Measurements from ENCODE around the gene POLR2I. TPM values are rescaled to one million over a fixed set of nuclear protein-coding genes. Genes with fewer than 3 reads are reported as not detected.

Gene POLR2I
- total RNA-seq, 1 experiment from 2014 or later: 250 TPM

GRCh38 chr19:36097036-36097435, 17.6 kb downstream of the POLR2I start:
- ChIA-PET CTCF (no interaction called here), POLR2A (ENCODE audit: unreplicated experiment) (no interaction called here)
- BruUV-seq (replicated peaks): no TSS peak
- ATAC-seq (no peak), DNase-seq (no peak)
- H3K4me2 ChIP-seq (ENCODE audit: low read length): no peak overlapping the region
- no peak for TF ChIP-seq EZH2 (IDR thresholded peaks at IDR 0.05; ENCODE audit: low read length, unreplicated experiment)
- TF ChIP-seq CTCF (conservative IDR thresholded peaks at IDR 0.05; ENCODE audit: low read depth, low read length): no peak
- no peak for TF ChIP-seq EZH2phosphoT487 (IDR thresholded peaks at IDR 0.05; ENCODE audit: borderline replicate concordance, low read length)
- H3K9me2 ChIP-seq (replicated peaks; ENCODE audit: low read length): no peaks in the 10 kb centered on the region
- no peaks in the 10 kb centered on the region for H3F3A ChIP-seq (ENCODE audit: low read length, unreplicated experiment)
- H4K20me1 ChIP-seq (ENCODE audit: low read length): no peaks in the 10 kb centered on the region
- no peak overlapping the region for H2AFZ ChIP-seq (ENCODE audit: low read length)
- no peaks in the 10 kb centered on the region for H3K79me2 ChIP-seq (ENCODE audit: low read length)
- no peak overlapping the region for H3K4me3 ChIP-seq (ENCODE audit: low read length)
- no peak overlapping the region for H3K27ac ChIP-seq (ENCODE audit: low read length)
- H3K4me1 ChIP-seq (ENCODE audit: insufficient read depth, low read length): no peaks in the 10 kb centered on the region
- H3K9ac ChIP-seq (ENCODE audit: low read length): no peak overlapping the region
- no peaks in the 10 kb centered on the region for H3K9me3 ChIP-seq (ENCODE audit: low read length)
- intact Hi-C loops (cut with micrococcal nuclease): no loop called here
- no peaks in the 10 kb centered on the region; the same call in none of the 2 replicates for H3K36me3 ChIP-seq (ENCODE audit: low read depth, low read length)
- no peaks in the 10 kb centered on the region for H3K27me3 ChIP-seq (ENCODE audit: low read length)

- ChIA-PET POLR2A (ENCODE audit: unreplicated experiment) (interaction anchor here (0.6 kb wide), 1 partner anchor 21 kb away, joined by 3 read pairs; the partner anchor contains the start of gene POLR2I), CTCF (no interaction called here)
- H3K36me3 ChIP-seq (ENCODE audit: low read depth, low read length): no peaks in the 10 kb centered on the region; the same call in none of the 2 replicates
- H3K4me1 ChIP-seq (ENCODE audit: insufficient read depth, low read length): no peaks in the 10 kb centered on the region
- no peaks in the 10 kb centered on the region for H3F3A ChIP-seq (ENCODE audit: low read length, unreplicated experiment)
- H3K9ac ChIP-seq (ENCODE audit: low read length): no peak overlapping the region
- no peak overlapping the region for H3K4me2 ChIP-seq (ENCODE audit: low read length)
- intact Hi-C loops (cut with micrococcal nuclease): no loop called here
- H3K4me3 ChIP-seq (ENCODE audit: low read length): no peak overlapping the region
- DNase-seq (no peak), ATAC-seq (no peak)
- H3K79me2 ChIP-seq (ENCODE audit: low read length): no peaks in the 10 kb centered on the region
- TF ChIP-seq EZH2phosphoT487 (IDR thresholded peaks at IDR 0.05; ENCODE audit: borderline replicate concordance, low read length): no peak
- TF ChIP-seq EZH2 (IDR thresholded peaks at IDR 0.05; ENCODE audit: low read length, unreplicated experiment): no peak
- TF ChIP-seq CTCF (conservative IDR thresholded peaks at IDR 0.05; ENCODE audit: low read depth, low read length): no peak
- no peaks in the 10 kb centered on the region for H3K27me3 ChIP-seq (ENCODE audit: low read length)
- H4K20me1 ChIP-seq (ENCODE audit: low read length): no peaks in the 10 kb centered on the region
- H3K9me3 ChIP-seq (ENCODE audit: low read length): no peaks in the 10 kb centered on the region
- BruUV-seq (replicated peaks): no TSS peak
- H3K9me2 ChIP-seq (replicated peaks; ENCODE audit: low read length): no peaks in the 10 kb centered on the region
- H2AFZ ChIP-seq (ENCODE audit: low read length): no peak overlapping the region
- H3K27ac ChIP-seq (ENCODE audit: low read length): no peak overlapping the region
These were observed 21.0 kb downstream of the POLR2I start for GRCh38 chr19:36093687-36094086.

GRCh38 chr19:36093146-36093662, 21.5 kb downstream of the POLR2I start:
- Histone ChIP-seq H3K27me3 (ENCODE audit: low read length) (no peaks in the 10 kb centered on the region), H3K79me2 (ENCODE audit: low read length) (no peaks in the 10 kb centered on the region), H3K4me1 (ENCODE audit: insufficient read depth, low read length) (no peaks in the 10 kb centered on the region), H2AFZ (ENCODE audit: low read length) (no peak overlapping the region), H3K9ac (ENCODE audit: low read length) (no peak overlapping the region), H3K4me3 (ENCODE audit: low read length) (no peak overlapping the region), H4K20me1 (ENCODE audit: low read length) (no peaks in the 10 kb centered on the region), H3K27ac (ENCODE audit: low read length) (no peak overlapping the region), H3K9me2 (replicated peaks; ENCODE audit: low read length) (no peaks in the 10 kb centered on the region), H3K9me3 (ENCODE audit: low read length) (no peaks in the 10 kb centered on the region), H3K4me2 (ENCODE audit: low read length) (no peak overlapping the region), H3K36me3 (ENCODE audit: low read depth, low read length) (peaks cover 4% of the 10 kb centered on the region), H3F3A (ENCODE audit: low read length, unreplicated experiment) (no peaks in the 10 kb centered on the region)
- intact Hi-C loops (cut with micrococcal nuclease): no loop called here
- DNase-seq (no peak), ATAC-seq (no peak)
- POLR2A ChIA-PET (ENCODE audit: unreplicated experiment): no interaction called here
- no TSS peak for BruUV-seq (replicated peaks)
- no peak for TF ChIP-seq EZH2phosphoT487 (IDR thresholded peaks at IDR 0.05; ENCODE audit: borderline replicate concordance, low read length)
- TF ChIP-seq CTCF (conservative IDR thresholded peaks at IDR 0.05; ENCODE audit: low read depth, low read length): no peak
- TF ChIP-seq EZH2 (IDR thresholded peaks at IDR 0.05; ENCODE audit: low read length, unreplicated experiment): no peak
- CTCF ChIA-PET: no interaction called here

Data from PC-3 (cell line).